D721Med (cell line): ENCODE measurements around the gene RNF32.
"Not testable (repeated sequence)": the region's sequence is repeated elsewhere in the genome, so short reads cannot be mapped to it uniquely, and the experiment has no call there.

Experiments used
- DNase-seq: peaks from one replicate; pipeline ENCODE4 v3.0.0; 2011; ENCODE audit warnings: low spot score; ENCODE audit not compliant: insufficient read length
- FAIRE-seq: peaks from 2 replicates; lab custom pipeline; 2011; peaks lifted over from hg19 to GRCh38; lab: Jason Lieb, UNC
- TF ChIP-seq, protein P1 (sequence below): IDR thresholded peaks from 2 replicates; pipeline ENCODE4 v1.5.1; 2012; ENCODE audit warnings: mild to moderate bottlenecking, control low read depth; ENCODE audit not compliant: insufficient read depth; ENCODE audit errors: missing control alignments

RNF32 gene

DNA sequence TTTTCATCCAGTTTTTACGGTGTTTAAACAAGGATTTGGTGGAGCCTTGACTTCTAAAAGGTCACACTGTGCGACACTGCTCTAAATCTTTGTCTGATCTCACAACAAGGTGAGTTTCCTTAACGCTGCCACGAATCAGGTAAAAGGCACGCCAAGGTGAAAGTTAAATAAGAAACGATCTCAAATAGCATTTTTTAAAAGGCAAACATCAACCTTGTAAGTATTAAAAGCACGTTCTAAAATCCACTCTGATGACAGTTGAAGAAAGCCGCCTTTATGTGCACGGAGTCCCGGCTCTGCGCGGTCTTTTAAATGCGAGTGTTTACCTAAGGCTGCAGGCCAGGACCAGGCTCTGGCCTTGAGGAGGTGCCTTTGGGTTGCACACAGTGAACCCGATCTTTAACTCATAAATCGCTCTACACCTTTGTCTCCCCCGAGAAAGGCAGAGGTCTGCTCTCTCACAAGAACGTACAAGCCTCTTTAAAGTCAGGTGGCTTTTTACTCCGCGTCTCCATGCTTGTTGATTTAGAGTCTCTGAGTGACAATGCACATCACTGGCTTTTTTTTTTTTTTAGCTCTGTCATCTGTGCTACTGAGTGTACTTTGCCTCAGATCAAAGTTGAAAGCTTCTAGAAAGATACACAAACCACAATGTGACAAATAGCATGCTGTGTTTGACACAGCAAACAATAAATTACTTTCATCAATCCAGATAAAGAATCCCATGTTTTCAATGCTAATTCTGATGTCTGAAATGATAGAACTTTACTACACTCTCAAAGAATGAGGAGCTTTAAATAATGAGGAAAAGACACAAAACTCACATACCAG lies 25.9 kb upstream of the RNF32 start:
- no peak for FAIRE-seq
- no peak for DNase-seq
- TF ChIP-seq, protein P1, sequence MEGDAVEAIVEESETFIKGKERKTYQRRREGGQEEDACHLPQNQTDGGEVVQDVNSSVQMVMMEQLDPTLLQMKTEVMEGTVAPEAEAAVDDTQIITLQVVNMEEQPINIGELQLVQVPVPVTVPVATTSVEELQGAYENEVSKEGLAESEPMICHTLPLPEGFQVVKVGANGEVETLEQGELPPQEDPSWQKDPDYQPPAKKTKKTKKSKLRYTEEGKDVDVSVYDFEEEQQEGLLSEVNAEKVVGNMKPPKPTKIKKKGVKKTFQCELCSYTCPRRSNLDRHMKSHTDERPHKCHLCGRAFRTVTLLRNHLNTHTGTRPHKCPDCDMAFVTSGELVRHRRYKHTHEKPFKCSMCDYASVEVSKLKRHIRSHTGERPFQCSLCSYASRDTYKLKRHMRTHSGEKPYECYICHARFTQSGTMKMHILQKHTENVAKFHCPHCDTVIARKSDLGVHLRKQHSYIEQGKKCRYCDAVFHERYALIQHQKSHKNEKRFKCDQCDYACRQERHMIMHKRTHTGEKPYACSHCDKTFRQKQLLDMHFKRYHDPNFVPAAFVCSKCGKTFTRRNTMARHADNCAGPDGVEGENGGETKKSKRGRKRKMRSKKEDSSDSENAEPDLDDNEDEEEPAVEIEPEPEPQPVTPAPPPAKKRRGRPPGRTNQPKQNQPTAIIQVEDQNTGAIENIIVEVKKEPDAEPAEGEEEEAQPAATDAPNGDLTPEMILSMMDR: no peak

DNA sequence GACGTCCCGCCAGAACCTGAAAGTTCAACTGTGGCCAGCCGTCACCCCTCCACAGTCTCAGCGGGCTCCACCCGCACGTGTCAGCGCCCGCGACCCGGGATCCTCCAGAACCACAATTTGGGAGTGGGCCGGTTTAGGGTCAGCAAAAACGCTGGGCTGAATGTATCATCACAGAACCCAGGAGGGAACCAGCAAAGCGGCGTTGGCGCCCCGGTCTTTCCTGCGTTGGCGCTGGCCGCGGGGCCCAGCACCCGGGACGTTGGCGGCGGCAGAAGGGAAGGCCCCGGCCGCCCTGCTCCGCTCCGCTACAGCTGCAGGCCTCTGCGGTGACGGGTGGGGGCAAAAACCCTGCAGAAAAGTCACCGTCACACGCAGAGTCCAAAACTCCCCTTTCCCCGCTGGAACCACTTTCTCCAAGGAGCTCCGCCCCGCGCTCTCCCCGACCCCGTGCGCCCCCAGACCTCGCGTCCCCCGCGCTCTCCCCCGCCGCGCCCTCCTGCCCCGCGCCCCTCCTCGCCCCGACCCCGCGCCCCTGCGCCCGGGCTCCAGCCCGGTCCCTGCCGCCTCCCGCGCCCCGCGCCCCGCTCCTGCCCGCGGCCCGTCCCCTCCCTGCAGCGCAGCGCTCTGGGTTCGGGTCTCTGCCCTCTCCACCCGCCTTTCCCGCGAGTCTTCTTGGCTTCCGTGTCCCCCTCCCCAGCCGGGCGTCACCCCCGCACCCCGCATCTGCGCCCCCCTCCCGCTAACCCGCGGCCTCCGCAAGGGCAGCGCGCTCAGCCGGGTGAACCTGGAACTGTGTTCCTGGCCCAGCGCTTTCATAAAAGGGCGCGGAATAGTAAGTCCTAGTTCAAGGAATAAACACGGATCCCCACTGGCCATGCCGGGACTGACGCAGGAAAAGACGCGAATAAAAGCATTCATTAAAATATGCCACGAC lies 24.0 kb upstream of the RNF32 start:
- no peak for DNase-seq
- TF ChIP-seq, protein P1: no peak
- no peak for FAIRE-seq

DNA sequence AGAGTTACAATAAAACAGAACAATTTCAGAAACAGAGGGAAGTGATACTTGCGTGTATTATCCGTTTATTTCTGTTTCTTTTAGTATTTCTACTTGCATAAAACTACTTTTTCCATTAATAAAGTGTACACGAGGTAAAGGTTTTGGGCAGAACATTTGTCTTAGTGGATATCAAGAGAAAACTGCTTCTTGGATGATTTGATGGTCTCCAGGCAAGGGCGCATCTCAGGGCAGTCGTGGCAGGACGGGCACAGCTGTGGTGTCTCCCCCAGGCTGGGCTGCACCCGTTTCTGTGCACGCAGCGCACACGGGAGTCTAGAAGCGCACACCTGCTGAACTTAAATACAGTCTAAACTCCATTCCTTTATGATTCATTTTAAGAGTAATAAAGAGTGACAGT lies 23.4 kb upstream of the RNF32 start:
- TF ChIP-seq, protein P1: no peak
- no peak for DNase-seq
- no peak for FAIRE-seq

DNA sequence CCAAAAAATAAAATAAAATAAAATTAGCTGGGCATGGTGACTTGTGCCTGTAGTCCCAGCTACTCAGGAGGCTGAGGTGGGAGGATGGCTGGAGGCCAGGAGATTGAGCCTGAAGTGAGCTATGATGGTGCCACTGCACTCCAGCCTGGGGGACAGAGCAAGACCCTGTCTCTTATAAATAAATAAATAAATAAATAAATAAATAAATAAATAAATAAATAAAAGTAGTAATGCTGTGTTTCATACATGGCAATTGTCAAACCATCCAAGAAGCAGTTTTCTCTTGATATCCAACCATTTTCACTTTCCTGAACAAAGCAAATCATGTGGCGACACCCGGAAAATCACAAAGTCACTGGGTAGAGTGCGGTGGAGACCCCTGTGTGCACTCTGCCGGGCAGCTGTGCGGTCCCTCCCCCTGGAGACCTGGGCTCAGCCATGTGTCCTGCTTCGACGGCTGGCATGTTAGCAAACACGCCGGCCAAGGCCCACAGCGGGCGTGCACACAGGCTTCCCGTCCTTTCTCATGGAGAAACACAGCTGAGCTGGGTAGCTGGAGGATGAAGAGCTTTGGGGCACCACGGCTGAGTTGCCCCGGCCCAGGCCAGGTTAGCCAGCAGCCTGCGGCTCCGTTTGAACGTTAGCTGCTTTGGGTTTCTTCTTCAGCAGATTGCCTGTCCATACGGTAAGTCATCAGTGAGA lies 22.3 kb upstream of the RNF32 start:
- DNase-seq: no peak
- FAIRE-seq: no peak
- TF ChIP-seq, protein P1: no peak

DNA sequence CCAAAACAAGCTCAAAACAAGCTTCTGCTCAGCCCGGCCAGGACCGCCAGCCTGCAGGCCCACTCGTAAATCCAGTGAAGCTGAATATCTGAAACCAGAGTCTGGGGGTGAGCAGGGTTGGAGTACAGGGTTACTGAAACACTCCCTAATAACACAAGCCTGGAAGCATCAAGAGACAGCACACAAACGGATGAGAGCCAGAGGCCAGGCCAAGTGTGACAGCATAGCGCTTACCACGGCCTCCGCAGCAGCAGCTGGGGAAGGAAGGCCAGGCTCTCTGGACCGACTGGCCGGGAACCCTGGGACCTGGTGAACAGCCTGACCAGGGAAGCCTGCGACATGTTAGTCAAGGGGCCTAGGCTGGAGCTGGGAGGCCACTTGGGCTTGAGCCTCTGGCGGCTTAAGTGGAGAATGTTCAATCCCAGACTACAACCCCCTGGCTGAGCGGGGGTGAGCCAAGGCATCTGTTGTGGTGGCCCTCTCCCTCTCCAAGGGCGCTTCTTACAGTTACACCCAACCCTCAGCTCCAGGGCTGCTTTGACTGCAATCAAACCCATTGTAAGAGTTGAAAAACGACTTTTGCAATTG lies 21.7 kb upstream of the RNF32 start:
- TF ChIP-seq, protein P1: no peak
- DNase-seq (no peak), FAIRE-seq (no peak)

DNA sequence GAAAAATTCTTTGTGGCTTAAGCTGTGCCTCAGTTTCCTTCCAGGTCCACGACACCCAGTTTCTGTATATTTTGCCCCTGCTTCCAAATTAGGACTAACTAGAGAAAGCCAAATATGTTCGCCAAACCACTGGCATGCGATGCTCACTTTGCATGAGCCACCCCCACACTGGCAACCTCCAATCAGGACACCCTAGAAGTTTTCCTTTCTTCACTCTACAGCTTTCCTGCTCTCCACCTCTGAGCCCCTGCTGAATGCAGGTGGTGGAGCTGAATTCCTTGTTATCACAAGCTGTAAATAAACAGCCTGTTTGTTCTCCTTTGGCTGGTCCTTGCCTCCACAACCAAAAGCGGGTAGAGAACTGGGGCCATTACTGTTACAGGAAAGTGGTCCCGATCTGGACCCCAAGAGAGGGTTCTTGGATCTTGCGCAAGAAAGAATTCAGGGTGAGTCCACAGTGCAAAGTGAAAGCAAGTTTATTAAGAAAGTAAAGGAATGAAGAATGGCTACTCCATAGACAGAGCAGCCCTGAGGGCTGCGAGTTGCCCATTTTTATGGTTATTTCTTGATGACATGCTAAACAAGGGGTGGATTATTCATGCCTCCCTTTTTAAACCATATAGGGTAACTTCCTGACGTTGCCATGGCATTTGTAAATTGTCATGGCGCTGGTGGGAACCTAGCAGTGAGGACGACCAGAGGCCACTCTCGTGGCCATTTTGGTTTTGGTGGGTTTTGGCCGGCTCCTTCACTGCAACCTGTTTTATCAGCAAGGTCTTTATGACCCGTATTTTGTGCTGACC lies 20.9 kb upstream of the RNF32 start:
- DNase-seq, FAIRE-seq: not testable (repeated sequence)
